Neural crest cell (in vitro differentiated cells): ENCODE data around the gene CH25H. TPM values are rescaled to one million over a fixed set of nuclear protein-coding genes. Genes with fewer than 3 reads are reported as not detected.

Experiments
- DNase-seq: peaks from one replicate; pipeline ENCODE4 v3.0.0; 2021; ENCODE audit warnings: low read depth, mixed read lengths, low spot score
- H3K27ac Mint-ChIP-seq: one replicate; pipeline ENCODE4 v1.8.0; 2021; ENCODE audit warnings: mild to moderate bottlenecking, mixed read lengths; ENCODE audit not compliant: unreplicated experiment
- H3K27me3 Mint-ChIP-seq: 2 replicates; pipeline ENCODE4 v1.8.0; 2021; ENCODE audit warnings: low read depth, mild to moderate bottlenecking, mixed read lengths
- H3K36me3 Mint-ChIP-seq: 2 replicates; pipeline ENCODE4 v1.8.0; 2021; ENCODE audit warnings: low read depth, mild to moderate bottlenecking, mixed read lengths
- H3K4me1 Mint-ChIP-seq: 2 replicates; pipeline ENCODE4 v1.8.0; 2021; ENCODE audit warnings: mixed read lengths
- H3K4me3 Mint-ChIP-seq: one replicate; pipeline ENCODE4 v1.8.0; 2021; ENCODE audit warnings: mild to moderate bottlenecking, mixed read lengths
- H3K9me3 Mint-ChIP-seq: 2 replicates; pipeline ENCODE4 v1.8.0; 2021; ENCODE audit warnings: mixed read lengths
- total RNA-seq: library from RNA; stranded (reverse); gene quantifications from 2 replicates; pipeline ENCODE4 v1.2.1, GENCODE V29; 2021
- TF ChIP-seq, protein P1 (sequence below): fragments of 200-600 bp; sonication (generic); conservative IDR thresholded peaks from 2 replicates; pipeline ENCODE4 v1.5.0; 2021; ENCODE audit warnings: antibody characterized with exemption, mild to moderate bottlenecking

The CH25H gene
- total RNA-seq, 1 donor from 2014 or later: not detected

DNA sequence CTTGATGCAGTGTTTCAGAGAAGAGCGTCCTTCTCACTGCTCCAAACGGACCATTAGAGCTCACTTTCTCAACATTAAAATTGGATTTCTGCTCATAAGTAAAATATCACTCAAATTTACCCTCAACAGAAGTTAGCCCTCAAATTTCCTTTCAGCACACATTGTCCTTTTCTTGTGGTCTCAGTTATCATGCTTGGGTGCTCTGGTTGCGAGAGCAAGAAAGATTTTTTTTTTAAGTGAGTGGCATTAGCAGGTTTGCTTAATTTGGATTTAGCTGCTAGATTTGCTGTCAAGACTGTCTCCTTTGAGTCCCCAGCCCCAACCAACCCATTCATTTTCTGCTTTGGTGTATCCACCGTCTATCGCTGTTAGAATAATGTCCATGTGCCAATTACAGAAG lies 2.6 kb upstream of the CH25H start:
- Mint-ChIP-seq H3K36me3 (no peaks in the 10 kb centered on the region), H3K4me1 (peaks cover 12% of the 10 kb centered on the region), H3K27ac (no peak overlapping the region), H3K4me3 (no peak overlapping the region), H3K27me3 (peaks cover 41% of the 10 kb centered on the region), H3K9me3 (no peaks in the 10 kb centered on the region)
- no peak for DNase-seq
- TF ChIP-seq, protein P1, sequence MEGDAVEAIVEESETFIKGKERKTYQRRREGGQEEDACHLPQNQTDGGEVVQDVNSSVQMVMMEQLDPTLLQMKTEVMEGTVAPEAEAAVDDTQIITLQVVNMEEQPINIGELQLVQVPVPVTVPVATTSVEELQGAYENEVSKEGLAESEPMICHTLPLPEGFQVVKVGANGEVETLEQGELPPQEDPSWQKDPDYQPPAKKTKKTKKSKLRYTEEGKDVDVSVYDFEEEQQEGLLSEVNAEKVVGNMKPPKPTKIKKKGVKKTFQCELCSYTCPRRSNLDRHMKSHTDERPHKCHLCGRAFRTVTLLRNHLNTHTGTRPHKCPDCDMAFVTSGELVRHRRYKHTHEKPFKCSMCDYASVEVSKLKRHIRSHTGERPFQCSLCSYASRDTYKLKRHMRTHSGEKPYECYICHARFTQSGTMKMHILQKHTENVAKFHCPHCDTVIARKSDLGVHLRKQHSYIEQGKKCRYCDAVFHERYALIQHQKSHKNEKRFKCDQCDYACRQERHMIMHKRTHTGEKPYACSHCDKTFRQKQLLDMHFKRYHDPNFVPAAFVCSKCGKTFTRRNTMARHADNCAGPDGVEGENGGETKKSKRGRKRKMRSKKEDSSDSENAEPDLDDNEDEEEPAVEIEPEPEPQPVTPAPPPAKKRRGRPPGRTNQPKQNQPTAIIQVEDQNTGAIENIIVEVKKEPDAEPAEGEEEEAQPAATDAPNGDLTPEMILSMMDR: no peak

DNA sequence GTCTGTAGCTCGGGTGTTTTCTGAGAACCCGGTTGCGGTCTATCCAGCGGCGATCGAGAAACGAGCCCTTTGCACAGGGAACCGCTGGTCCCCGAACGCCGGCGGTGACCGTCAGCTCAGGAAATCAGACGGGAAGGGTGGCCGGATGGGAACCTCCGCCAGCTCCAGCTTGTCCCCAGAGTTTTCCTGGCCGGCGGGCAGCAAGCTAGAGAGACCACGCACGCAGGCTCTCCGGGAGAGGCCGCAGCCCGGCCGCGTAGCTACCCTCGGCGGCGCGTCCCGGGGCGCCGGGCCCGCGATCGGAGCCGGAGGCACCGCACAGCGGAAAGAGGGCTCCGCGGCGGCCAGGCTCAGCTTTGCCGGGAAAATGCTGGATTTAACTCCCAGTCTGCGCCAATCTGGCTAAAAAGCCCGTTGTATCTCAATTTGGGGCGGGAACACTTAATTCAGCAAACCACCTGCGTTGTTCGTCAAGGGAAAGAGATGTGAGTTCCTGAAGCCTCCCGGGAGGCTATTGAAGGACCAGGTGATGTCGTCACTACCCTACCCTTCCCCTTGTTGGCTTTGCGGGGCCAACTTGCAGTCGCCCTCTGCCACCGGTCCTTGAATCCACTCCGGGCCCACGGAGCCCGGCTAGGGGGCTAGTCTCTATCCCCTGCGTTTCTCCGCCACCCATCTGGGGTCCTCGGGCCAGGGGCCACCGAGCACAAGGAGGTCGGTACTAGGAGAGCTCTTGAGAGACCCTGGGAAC lies 859 bp upstream of the CH25H start:
- Mint-ChIP-seq H3K27ac (no peak overlapping the region), H3K27me3 (peaks cover 41% of the 10 kb centered on the region), H3K36me3 (no peaks in the 10 kb centered on the region), H3K4me3 (peak overlapping the region; percentile 80), H3K9me3 (no peaks in the 10 kb centered on the region), H3K4me1 (peaks cover 12% of the 10 kb centered on the region)
- peak; percentile 37 for DNase-seq
- TF ChIP-seq, protein P1: no peak

DNA sequence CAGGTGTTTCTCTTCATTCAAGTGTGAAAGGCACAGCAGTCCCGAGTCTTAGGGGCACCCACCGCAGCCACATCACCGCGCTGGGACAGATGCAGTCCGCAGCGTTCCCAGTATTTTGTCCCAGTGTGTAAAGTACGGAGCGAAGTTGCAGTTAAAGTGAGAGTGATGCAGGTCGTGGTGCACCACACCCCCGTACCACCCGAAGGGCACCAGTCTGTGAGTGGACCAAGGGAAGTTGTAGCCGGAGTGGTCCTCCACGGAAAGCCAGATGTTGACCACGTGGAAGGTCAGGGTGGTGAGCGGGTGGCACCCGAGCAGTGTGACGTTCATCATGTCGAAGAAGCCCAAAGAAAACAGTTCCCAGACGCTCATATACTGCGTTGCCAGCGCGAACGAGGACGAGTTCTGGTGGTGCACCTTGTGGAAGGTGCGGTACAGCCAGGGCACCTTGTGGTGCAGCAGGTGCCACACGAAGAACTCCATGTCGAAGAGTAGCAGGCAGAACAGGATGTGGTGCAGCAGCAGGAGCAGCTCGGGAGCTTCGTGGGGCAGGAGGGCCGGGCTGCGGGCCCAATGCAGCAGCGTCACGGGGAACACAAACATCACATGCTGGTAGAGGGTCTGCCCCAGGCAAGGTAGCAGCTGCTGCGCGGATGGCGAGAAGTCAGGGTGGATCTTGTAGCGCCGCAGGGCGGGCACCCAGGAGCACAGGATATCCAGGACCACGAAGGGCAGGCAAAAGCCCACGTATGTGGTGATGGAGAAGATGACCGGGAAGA lies 526 bp downstream of the CH25H start:
- peak overlapping the region; percentile 80 for H3K4me3 Mint-ChIP-seq
- no peaks in the 10 kb centered on the region for H3K9me3 Mint-ChIP-seq
- peaks cover 36% of the 10 kb centered on the region for H3K27me3 Mint-ChIP-seq
- TF ChIP-seq, protein P1: no peak
- no peaks in the 10 kb centered on the region for H3K36me3 Mint-ChIP-seq
- H3K27ac Mint-ChIP-seq: no peak overlapping the region
- H3K4me1 Mint-ChIP-seq: peaks cover 12% of the 10 kb centered on the region
- peak; percentile 9 for DNase-seq

DNA sequence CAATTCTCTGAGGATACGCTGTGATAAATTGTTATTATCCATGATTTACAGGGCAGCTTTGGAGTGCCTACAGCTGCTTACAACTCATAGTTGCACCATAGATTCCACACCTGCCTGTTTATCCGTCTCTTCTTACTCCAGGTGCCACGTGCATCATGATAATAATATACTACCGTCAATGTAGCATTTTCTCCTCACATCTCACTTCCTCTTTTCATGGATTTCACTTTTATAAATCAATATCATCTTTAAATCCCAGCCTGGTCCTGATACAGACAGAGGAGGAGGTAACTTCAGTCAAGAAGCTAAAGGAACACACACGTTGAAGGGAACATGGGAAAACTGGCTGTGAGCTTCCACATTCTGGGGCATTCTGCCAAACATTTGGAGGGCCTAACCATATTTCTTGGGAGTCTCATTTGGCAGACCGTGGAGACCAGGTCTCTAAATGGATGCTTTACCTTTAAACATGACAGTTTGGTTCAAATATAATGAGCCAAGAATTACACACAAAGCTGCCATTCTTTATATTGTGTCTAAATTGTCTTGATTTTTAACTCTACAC lies 2.4 kb downstream of the CH25H start:
- TF ChIP-seq, protein P1: no peak
- Mint-ChIP-seq H3K4me3 (no peak overlapping the region), H3K9me3 (no peaks in the 10 kb centered on the region), H3K36me3 (no peaks in the 10 kb centered on the region), H3K4me1 (peaks cover 12% of the 10 kb centered on the region), H3K27me3 (peaks cover 21% of the 10 kb centered on the region), H3K27ac (no peak overlapping the region)
- DNase-seq: no peak

DNA sequence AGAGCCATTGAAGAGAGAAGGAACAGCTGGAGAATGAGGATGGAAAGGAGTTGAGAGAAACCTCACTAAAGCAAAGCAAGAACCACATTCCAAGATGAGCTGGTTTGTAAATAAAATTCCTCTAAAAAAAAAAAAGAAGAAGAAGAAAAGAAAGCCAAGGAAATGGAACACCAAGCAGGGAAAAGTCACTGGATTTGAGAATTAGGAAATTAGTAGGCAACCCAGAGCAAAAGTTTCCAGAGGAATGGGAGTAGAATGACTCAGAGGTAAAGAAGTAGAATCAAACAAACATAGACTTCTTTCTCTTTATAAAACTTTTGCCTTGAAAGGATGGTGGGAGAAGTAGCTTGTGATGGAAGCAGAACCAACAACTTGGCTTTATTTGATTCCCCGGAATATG lies 3.9 kb downstream of the CH25H start:
- H3K4me1 Mint-ChIP-seq: peaks cover 12% of the 10 kb centered on the region
- peaks cover 10% of the 10 kb centered on the region for H3K27me3 Mint-ChIP-seq
- no peaks in the 10 kb centered on the region for H3K36me3 Mint-ChIP-seq
- TF ChIP-seq, protein P1: no peak
- H3K27ac Mint-ChIP-seq: no peak overlapping the region
- no peak overlapping the region for H3K4me3 Mint-ChIP-seq
- no peak for DNase-seq
- no peaks in the 10 kb centered on the region for H3K9me3 Mint-ChIP-seq
